IMR-90 (cell line): ENCODE data around the gene KCNMB3. TPM values are rescaled to one million over a fixed set of nuclear protein-coding genes. Genes with fewer than 3 reads are reported as not detected.

Experiments
- ATAC-seq: fragments of 200-7000 bp; cut with Tn5 transposase; 2 replicates; pipeline ENCODE4 v1.9.1; 2020; ENCODE audit warnings: low read depth, mild to moderate bottlenecking, moderate library complexity
- BruUV-seq: library from RNA; stranded (reverse); fragments of 400-500 nt; replicated peaks from 2 replicates; lab custom pipeline; 2021; lab: Mats Ljungman, UMichigan
- CTCF ChIA-PET: fragments of 300-600 bp; formaldehyde crosslinking; extraction: SDS; loops from one replicate; lab custom pipeline; 2021; ENCODE audit warnings: antibody characterized with exemption; lab: Yijun Ruan, JAX
- POLR2A ChIA-PET: fragments of 300-600 bp; sonication (Branson Sonifier 250); formaldehyde crosslinking; loops from one replicate; lab custom pipeline; 2022; ENCODE audit warnings: antibody characterized with exemption; ENCODE audit not compliant: unreplicated experiment; lab: Charles Lee
- DNase-seq: peaks from one replicate; pipeline ENCODE4 v3.0.0; 2013
- H2AFZ ChIP-seq: replicated peaks from 2 replicates; pipeline ENCODE3; 2013; ENCODE audit warnings: low read length, mild to moderate bottlenecking; ENCODE audit not compliant: poor library complexity
- H2AK5ac ChIP-seq: 2 replicates; pipeline ENCODE4 v1.6.1; 2013; ENCODE audit warnings: low read depth, low read length, inconsistent platforms
- H2AK9ac ChIP-seq: replicated peaks from 2 replicates; pipeline ENCODE3; 2013; ENCODE audit warnings: mild to moderate bottlenecking, low read depth, low read length, moderate library complexity; ENCODE audit not compliant: poor library complexity
- H2BK120ac ChIP-seq: 2 replicates; pipeline ENCODE4 v1.6.1; 2013; ENCODE audit warnings: low read depth, low read length, inconsistent platforms
- H2BK15ac ChIP-seq: 3 replicates; pipeline ENCODE4 v1.6.1; 2013; ENCODE audit warnings: low read depth, low read length, inconsistent platforms
- H2BK20ac ChIP-seq: 2 replicates; pipeline ENCODE4 v1.6.1; 2013; ENCODE audit warnings: low read depth, mild to moderate bottlenecking, inconsistent platforms, low read length, moderate library complexity
- H2BK5ac ChIP-seq: 2 replicates; pipeline ENCODE4 v1.6.1; 2013; ENCODE audit warnings: mild to moderate bottlenecking, low read depth, low read length, inconsistent platforms; ENCODE audit not compliant: poor library complexity, severe bottlenecking
- H3K14ac ChIP-seq: replicated peaks from 2 replicates; pipeline ENCODE4 v1.6.1; 2013; ENCODE audit warnings: low read depth, low read length, inconsistent platforms
- H3K18ac ChIP-seq: 2 replicates; pipeline ENCODE4 v1.6.1; 2013; ENCODE audit warnings: low read depth, low read length, control low read depth
- H3K23ac ChIP-seq: 2 replicates; pipeline ENCODE4 v1.6.1; 2013; ENCODE audit warnings: low read depth, low read length, inconsistent platforms
- H3K27ac ChIP-seq: 2 replicates; pipeline ENCODE4 v1.5.1; 2013; ENCODE audit warnings: mild to moderate bottlenecking, control low read depth, low read length; ENCODE audit not compliant: insufficient read depth
- H3K27me3 ChIP-seq: 2 replicates; pipeline ENCODE4 v1.6.1; 2013; ENCODE audit warnings: low read length; ENCODE audit not compliant: control insufficient read depth, insufficient read depth
- H3K36me3 ChIP-seq: 2 replicates; pipeline ENCODE4 v1.6.1; 2013; ENCODE audit warnings: low read length, mixed read lengths; ENCODE audit not compliant: control insufficient read depth, insufficient read depth
- H3K4ac ChIP-seq: 2 replicates; pipeline ENCODE4 v1.6.1; 2013; ENCODE audit warnings: low read depth, low read length, inconsistent platforms
- H3K4me1 ChIP-seq: 2 replicates; pipeline ENCODE4 v1.6.1; 2013; ENCODE audit warnings: low read length, mixed read lengths; ENCODE audit not compliant: control insufficient read depth, insufficient read depth
- H3K4me2 ChIP-seq: 2 replicates; pipeline ENCODE4 v1.6.1; 2013; ENCODE audit warnings: low read depth, mild to moderate bottlenecking, control low read depth, low read length, moderate library complexity
- H3K4me3 ChIP-seq: 2 replicates; pipeline ENCODE4 v1.5.1; 2013; ENCODE audit warnings: low read depth, mild to moderate bottlenecking, control low read depth, low read length, moderate library complexity; ENCODE audit not compliant: insufficient read depth
- H3K56ac ChIP-seq: 2 replicates; pipeline ENCODE4 v1.6.1; 2013; ENCODE audit warnings: low read length, inconsistent platforms; ENCODE audit not compliant: insufficient read depth; ENCODE audit errors: extremely low read depth
- H3K79me1 ChIP-seq, 2 experiments: 2 replicates each; pipeline ENCODE4 v1.6.1; 2013; ENCODE audit warnings: low read length in 2 of 2, inconsistent platforms in 1 of 2, low read depth in 1 of 2
- H3K9ac ChIP-seq: 2 replicates; pipeline ENCODE4 v1.6.1; 2013; ENCODE audit warnings: low read depth, low read length, control low read depth
- H3K9me1 ChIP-seq: 2 replicates; pipeline ENCODE4 v1.6.1; 2013; ENCODE audit warnings: low read length, inconsistent platforms; ENCODE audit not compliant: insufficient read depth
- H3K9me3 ChIP-seq: 2 replicates; pipeline ENCODE4 v1.6.1; 2013; ENCODE audit warnings: low read length; ENCODE audit not compliant: control insufficient read depth, insufficient read depth
- H4K20me1 ChIP-seq: 2 replicates; pipeline ENCODE4 v1.6.1; 2013; ENCODE audit warnings: low read length, inconsistent platforms; ENCODE audit not compliant: insufficient read depth
- H4K5ac ChIP-seq: 2 replicates; pipeline ENCODE4 v1.6.1; 2013; ENCODE audit warnings: mild to moderate bottlenecking, low read depth, low read length, control low read depth
- H4K8ac ChIP-seq, 2 experiments: 2 replicates each; pipeline ENCODE4 v1.6.1; 2013; ENCODE audit warnings: low read depth in 2 of 2, low read length in 2 of 2, control low read depth in 1 of 2, inconsistent platforms in 1 of 2
- H4K91ac ChIP-seq: 2 replicates; pipeline ENCODE4 v1.6.1; 2013; ENCODE audit warnings: low read depth, low read length, inconsistent platforms; ENCODE audit not compliant: insufficient read depth
- MAFK ChIP-seq: IDR thresholded peaks from 2 replicates; pipeline ENCODE4 v1.6.1; 2012; ENCODE audit warnings: low read depth, low read length, improper control_type of control experiment
- MAZ ChIP-seq: IDR thresholded peaks from 2 replicates; pipeline ENCODE4 v1.6.1; 2012; ENCODE audit warnings: low read depth, mild to moderate bottlenecking, low read length, improper control_type of control experiment, moderate library complexity, borderline replicate concordance
- WGBS, 2 experiments: methylation state at CpG; one replicate each; pipeline versions ENCODE4 v1.1.5 to v1.1.7; 2013; ENCODE audit warnings: missing lambda C conversion rate in 2 of 2; ENCODE audit not compliant: insufficient read length in 1 of 2; ENCODE audit errors: extremely low coverage in 2 of 2; 5-methylcytosine and 5-hydroxymethylcytosine counted together
- dilution Hi-C: fragments of 300-500 bp; cut with HindIII; formaldehyde crosslinking; loops from one replicate; pipeline ENCODE4 v1.14.3; 2018; ENCODE audit warnings: low sequenced_read_pairs; ENCODE audit not compliant: unreplicated experiment
- in situ Hi-C: fragments of 300-500 bp; cut with MboI; formaldehyde crosslinking; loops from 3 replicates; pipeline ENCODE4 v1.14.3; 2019; ENCODE audit warnings: low sequenced_read_pairs, inconsistent platforms, mixed read lengths
- intact Hi-C: fragments of 100-400 bp; cut with micrococcal nuclease; formaldehyde crosslinking; loops from 2 replicates; pipeline ENCODE4 v1.10.0; 2022
- polyA plus RNA-seq, 3 experiments: library from polyadenylated mRNA; depleted of rRNA; stranded (reverse); fragments of >200 nt; gene quantifications; 2 replicates each; pipeline ENCODE4 v1.2.3, GENCODE V29; 2012; ENCODE audit warnings: low replicate concordance in 1 of 3
- total RNA-seq: library from RNA; depleted of rRNA; stranded (reverse); fragments of >200 nt; gene quantifications from 2 replicates; pipeline ENCODE4 v1.2.3, GENCODE V29; 2012

KCNMB3 gene
- total and polyA plus RNA-seq, 2 of the 4 experiments (the other 2 are of a cell fraction), result 0.72 to 1.2 TPM

- POLR2A ChIA-PET, result no interaction called here
- no peak overlapping the region for H2BK15ac ChIP-seq
- dilution Hi-C loops (loop anchor here (25.0 kb wide), 1 partner anchor 177 kb away; no protein-coding TSS in a partner anchor), in situ Hi-C loops (no loop called here), intact Hi-C loops (no loop called here)
- no peak overlapping the region for H3K14ac ChIP-seq
- H3K27ac ChIP-seq, result no peak overlapping the region
- H3K9me3 ChIP-seq, result no peaks in the 10 kb centered on the region
- H2BK20ac ChIP-seq, result no peak overlapping the region
- no peak overlapping the region for H2BK5ac ChIP-seq
- H3K56ac ChIP-seq, result no peak overlapping the region
- no peak overlapping the region for H3K9ac ChIP-seq
- no peaks in the 10 kb centered on the region for H4K20me1 ChIP-seq
- WGBS, 2 experiments, result no CpG with 5 or more reads among the region's 4 CpGs
- no peak overlapping the region for H3K18ac ChIP-seq
- H4K91ac ChIP-seq, result no peak overlapping the region
- ATAC-seq, result no peak
- no peaks in the 10 kb centered on the region for H3K36me3 ChIP-seq
- H3K4ac ChIP-seq, result no peak overlapping the region
- no peaks in the 10 kb centered on the region for H3K79me1 ChIP-seq
- no peaks in the 10 kb centered on the region for H3K9me1 ChIP-seq
- no peak overlapping the region for H3K4me2 ChIP-seq
- no peak overlapping the region for H2AFZ ChIP-seq
- H3K27me3 ChIP-seq, result peaks cover 7% of the 10 kb centered on the region
- H3K23ac ChIP-seq, result no peak overlapping the region
- no peak overlapping the region for H2AK9ac ChIP-seq
- BruUV-seq, result no TSS peak
- no peaks in the 10 kb centered on the region for H3K4me1 ChIP-seq
- CTCF ChIA-PET, result interaction anchor here (1.1 kb wide), 1 partner anchor 16 kb away, joined by 3 read pairs; no protein-coding TSS in a partner anchor
- TF ChIP-seq MAZ (no peak), MAFK (peak; percentile 94)
- H4K5ac ChIP-seq, result no peak overlapping the region
- no peak overlapping the region for H2AK5ac ChIP-seq
- no peak overlapping the region for H2BK120ac ChIP-seq
- H4K8ac ChIP-seq, result no peak overlapping the region
- no peak for DNase-seq
- no peak overlapping the region for H3K4me3 ChIP-seq
Observed at GRCh38 chr3:179288845-179289244, 37.9 kb upstream of the KCNMB3 start.
